Renal pelvis (tissue), 4 donors: Measurements from ENCODE around the gene CHRDL2. TPM values are rescaled to one million over a fixed set of nuclear protein-coding genes. Genes with fewer than 3 reads are reported as not detected.
"Not testable (repeated sequence)": the region's sequence is repeated elsewhere in the genome, so short reads cannot be mapped to it uniquely, and the experiment has no call there.

Experiments
- DNase-seq: peaks from one replicate; pipeline ENCODE4 v3.0.0-alpha.2; 2013
- polyA plus RNA-seq, 3 donors: library from polyadenylated mRNA; unstranded; fragments of 120-200 nt; gene quantifications; one replicate each; pipeline ENCODE4 v1.2.1, GENCODE V29; 2013; ENCODE audit not compliant: insufficient read length in 3 of 3

The CHRDL2 gene
- polyA plus RNA-seq, 3 donors: 0.31 to 0.50 (median 0.35) TPM

DNA sequence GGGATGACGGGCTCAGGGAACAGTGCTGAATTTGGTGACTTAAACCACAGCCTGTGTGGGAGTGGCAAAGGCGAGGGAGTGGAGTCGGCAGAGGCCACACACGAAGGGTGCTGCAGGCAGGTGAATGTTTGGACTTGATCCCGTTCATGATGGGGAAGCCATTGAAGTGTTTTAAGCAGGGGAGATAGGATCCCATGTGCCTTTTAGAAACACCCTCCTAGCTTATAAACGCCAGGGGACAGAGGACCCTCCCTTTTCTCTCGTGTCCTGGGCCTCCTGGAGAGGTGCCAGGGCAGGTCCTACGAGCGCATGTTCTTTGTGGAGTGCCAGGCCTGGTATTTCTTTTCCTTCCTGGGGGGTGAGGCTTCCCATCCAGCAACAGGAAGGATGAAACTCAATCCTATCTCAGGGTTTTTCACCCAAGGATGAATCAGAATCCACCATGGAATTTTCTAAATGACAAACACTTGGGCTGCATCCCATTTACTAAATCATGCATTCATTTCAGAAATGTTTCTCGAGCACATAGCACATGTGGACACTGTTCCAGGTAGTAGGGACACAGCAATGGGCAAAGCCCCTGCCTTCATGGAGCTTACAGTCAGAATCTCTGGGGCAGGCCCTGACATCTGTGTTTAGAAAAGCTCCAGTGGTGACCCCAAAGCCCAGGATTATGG lies 59.6 kb downstream of the CHRDL2 start:
- no peak for DNase-seq

DNA sequence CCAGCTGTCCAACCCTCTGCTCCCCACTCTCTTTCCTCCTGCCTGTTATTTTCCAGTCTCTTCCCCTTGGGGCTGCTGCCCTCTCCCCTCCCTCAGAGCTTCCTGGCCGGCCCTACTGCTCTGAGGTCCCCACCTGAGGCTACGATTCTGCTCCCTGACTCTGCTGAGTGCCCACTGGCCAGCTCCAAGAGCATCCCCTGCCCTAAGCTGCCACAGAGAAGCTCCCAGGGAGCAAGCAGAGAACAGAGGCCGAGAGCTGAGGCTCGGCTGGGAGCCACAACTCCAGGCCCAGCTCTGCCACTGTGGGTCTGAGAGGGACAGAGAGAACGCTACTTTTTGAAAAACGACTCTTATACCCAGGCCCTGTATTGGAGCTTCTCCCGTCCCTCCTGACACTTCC lies 61.1 kb downstream of the CHRDL2 start:
- DNase-seq: no peak

DNA sequence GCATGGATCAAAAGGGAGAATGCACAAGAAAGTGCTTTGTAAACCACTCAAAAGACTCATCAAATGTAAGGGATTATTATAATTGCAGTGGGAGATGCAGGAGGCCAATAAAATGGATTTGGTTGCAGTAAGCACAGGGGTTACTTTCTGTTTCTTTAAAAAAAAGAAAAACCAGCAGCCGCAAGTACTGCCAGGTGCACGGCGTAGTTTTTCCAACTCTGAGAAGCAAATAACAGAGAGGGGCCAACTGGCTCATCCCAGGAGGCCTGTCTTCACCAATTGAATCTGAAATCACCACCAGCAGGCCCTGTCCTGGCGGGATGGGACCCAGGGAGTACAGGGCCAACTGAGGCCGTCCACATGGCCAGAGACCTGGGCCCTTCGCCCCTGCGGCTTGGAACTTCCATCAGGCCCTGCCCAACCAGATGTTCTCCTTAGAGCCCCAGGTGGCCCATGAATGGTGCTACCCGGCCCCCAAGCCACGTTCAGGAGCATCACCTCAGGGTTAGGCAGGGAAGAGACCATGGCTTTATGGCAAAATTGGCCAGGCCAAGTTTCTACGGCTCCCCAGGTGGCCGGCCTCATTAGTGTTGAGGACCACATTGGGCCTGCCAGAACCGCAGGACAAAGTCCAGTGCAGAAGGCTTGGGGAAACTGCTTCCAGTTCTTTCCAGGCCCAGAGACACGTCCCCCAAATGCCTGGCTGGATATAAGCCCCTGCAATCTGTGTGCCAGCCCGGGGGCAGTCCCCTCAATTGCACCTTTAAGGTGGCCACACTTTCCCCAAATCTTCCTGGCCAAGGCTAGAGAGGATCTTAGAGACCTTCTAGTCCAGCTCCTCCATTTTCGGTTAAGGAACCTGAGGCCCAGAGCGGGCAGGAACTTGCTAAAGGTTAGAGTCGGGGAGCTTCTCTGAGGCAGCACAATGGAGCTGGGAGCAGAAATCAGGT lies 61.7 kb downstream of the CHRDL2 start:
- no peak for DNase-seq

DNA sequence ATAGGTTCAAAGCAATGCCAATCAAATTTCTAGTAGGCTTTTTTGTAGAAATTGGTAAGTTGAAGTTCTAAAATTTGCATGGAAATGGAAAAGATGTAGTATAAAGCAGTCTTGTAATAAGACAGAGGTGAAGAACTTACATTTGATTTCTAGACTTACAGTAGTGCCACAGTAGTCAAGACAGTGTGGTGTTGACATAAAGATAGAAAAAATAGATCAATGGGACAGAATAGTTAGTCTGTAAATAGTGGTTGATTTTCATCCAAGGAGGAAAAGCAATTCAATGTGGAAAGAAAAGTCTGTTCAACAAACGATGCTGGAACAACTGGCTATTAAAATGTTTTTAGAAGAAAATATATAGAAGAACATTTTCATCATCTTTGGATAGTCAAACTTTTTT lies 67.9 kb downstream of the CHRDL2 start:
- DNase-seq: no peak

DNA sequence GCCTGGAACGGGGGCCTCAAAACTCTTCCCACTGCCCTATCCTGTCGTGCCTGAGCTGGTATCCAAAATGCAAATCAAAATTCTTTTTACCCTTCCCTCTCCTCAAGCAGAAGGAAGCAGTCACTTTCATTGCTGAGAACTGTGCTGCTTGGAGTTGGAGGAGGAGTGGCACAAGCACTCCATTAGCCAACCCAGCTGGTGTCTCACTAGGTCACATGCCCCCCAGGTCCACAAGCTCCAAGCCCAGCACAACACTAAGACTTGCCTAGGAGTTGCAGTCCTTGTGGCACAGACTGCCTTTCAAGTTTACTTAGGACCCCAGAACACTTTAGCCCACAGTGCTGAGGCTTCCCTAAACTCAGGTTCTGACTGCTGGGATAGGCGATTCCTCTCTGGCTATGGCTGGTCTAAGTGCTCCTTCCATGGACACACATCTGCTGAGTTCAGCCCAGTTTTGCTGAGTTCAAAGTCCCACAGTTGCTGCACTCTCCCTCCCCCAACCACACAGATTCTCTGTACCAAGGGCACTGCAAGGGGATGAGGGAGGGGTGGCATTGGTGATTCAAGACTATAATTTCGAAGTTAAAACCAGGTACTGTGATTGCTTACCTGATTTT lies 68.6 kb downstream of the CHRDL2 start:
- no peak for DNase-seq

DNA sequence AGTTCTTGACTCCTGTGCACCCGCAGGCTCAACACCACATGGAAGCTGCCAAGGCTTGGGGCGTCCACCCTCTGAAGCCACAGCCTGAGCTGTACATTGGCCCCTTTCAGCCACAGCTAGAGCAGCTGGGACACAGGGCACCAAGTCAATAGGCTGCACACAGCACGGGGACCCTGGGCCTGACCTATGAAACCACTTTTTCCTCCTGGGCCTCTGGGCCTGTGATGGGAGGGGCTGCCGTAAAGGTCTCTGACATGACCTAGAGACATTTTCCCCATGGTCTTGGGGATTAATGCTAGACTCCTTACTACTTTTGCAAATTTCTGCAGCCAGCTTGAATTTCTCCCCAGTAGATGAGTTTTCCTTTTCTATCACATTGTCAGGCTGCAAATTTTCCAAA lies 72.1 kb downstream of the CHRDL2 start:
- DNase-seq: not testable (repeated sequence)

DNA sequence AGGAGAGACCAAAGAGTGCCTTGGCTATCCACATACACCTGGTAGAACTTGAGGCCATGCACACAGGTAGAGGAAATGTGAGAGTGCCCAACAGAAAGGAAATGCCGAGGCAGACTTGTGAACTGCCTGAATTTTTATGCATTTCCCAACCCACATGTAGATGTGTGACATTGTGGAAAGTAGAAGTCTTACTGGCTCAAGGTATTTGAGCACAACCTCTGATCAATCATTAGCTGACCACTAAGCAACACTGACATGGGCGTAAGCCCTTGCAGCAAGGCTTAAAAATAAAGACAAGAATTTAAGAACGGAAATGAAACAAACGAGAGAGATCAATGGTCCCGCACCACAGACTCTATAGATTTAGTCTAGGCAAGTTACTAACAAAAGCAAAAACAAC lies 76.2 kb downstream of the CHRDL2 start:
- DNase-seq: no peak

DNA sequence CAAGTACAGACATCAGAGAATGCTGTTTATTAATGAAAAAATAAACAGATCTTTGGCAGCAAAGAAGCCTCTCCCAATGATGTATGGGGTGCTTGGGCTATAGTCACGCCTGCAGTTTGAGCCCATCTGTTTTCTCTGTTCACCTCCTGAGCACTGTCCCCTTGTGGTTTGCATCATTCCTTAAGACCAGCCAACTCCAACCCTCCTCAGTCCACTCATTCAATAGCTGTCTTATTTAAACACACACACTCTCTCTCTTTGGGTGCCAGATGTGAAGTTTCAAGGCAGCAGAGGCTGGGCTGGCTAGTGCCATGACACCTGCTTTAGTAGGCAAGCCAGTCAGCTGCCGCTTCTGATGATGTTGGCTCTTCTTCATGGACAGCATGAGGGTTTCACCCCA lies 80.7 kb downstream of the CHRDL2 start:
- no peak for DNase-seq

DNA sequence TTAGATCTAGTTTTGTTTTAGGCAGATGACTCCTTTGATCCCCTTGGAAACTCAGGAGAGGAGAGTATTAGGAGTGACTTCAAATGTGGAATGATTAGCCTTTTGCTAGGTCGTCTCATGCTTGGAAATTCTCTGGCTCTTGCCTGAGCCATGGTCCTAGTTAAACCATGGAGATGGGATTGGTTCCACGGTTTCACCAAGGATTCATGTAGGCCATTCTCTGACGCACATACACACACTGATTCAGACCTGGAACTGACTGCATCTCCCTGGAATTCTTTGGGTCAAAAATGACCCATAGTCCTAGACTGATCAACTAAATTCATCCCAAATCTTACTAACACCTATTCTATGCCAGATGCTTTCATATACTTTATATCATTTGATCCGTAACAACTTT lies 82.3 kb downstream of the CHRDL2 start:
- DNase-seq: no peak

DNA sequence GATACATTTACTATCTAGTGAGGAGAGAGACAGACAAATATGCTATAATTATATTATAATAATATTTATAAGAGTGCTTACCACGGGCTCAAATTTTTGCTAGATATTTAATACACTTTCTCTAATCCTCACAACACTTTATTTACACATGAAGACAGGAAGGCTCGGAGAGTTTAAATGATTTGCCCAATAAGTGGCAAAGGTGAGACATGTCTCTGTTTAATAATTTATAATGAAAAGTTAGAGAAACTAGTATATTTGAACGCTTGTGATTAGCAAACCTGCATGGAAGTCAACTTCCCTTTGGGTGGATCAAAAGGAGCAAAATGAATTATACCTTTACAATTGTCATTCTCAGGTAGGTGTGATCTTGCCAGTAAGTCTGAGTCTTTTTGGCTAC lies 83.4 kb downstream of the CHRDL2 start:
- no peak for DNase-seq

DNA sequence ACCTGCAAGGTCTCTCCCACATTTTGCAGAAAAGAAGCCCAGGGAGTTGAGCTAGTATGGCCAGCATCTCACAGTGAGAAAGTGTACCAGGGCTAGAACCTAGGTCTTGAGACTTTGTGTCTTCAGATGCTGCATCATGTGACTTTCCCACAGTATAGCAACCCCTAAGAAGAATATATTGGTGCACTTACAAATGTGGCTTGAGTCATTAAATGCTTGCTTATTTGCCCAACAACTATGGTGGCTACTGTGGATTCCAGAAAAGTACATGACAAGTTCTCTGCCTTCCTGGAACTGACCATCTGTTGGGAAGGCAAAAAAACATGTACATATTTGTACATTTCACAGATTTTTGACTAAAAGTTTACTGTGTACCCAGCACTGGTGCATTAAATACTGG lies 83.8 kb downstream of the CHRDL2 start:
- no peak for DNase-seq

DNA sequence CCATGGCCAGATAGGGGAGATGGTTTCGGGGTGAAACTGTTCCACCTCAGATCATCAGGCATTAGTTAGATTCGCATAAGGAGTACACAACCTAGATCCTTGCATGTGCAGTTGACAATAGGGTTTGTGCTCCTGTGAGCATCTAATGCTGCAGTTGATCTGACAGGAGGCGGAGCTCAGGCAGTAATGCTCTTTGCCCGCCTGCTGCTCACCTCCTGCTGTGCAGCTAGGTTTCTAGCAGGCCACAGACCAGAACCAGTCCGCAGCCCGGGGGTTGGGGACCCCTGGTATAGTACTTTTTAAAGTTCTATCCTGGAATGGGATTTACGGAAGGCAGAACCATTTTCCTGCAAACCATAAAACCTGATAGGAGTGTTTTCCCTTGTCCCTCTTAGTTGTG lies 84.3 kb downstream of the CHRDL2 start:
- no peak for DNase-seq

Other genes starting within 250 kb of the CHRDL2 start
- gene LIPT2, start 237.7 kb downstream of the CHRDL2 start, polyA plus RNA-seq: 10 to 100 TPM in 2 of 3 donors, 1 to 10 TPM in 1; 8.6 to 10.9 (median 10.2) TPM
- gene POLD3, start 138.8 kb downstream of the CHRDL2 start, polyA plus RNA-seq: 10 to 100 TPM; 36.6 to 39.5 (median 39.1) TPM
- gene RNF169, start 17.4 kb upstream of the CHRDL2 start, polyA plus RNA-seq: 10 to 100 TPM; 16.2 to 19.0 (median 18.8) TPM
- 10 to 100 TPM in 2 of 3 donors, 1 to 10 TPM in 1; 8.3 to 17.4 (median 13.9) TPM for gene XRRA1, start 217.7 kb upstream of the CHRDL2 start, polyA plus RNA-seq
- 100 to 1,000 TPM; 202 to 217 (median 207) TPM for gene SPCS2, start 217.8 kb upstream of the CHRDL2 start, polyA plus RNA-seq